Measurements from ENCODE around the gene FES. TPM values are rescaled to one million over a fixed set of nuclear protein-coding genes. Genes with fewer than 3 reads are reported as not detected.

The FES gene
- total and polyA plus RNA-seq, 2 of the 13 experiments (the other 11 are each of a cell fraction or from before 2014, with no cell fraction given) = 4.0 to 9.5 TPM

- WGBS (ENCODE audit: low lambda C conversion rate) = 63% methylated on average over 14 of the region's 18 CpGs
- H3K4me1 ChIP-seq (ENCODE audit: insufficient read depth, low read length) = peaks cover 20% of the 10 kb centered on the region
- peak overlapping the region; percentile 71 to 89 (median 74) for H3K4me3 ChIP-seq (replicated peaks in 1 of 3; ENCODE audit: insufficient read depth in 1 of 3, low read depth in 2 of 3, low read length in 3 of 3)
- intact Hi-C loops (cut with micrococcal nuclease; ENCODE audit: unreplicated experiment) (loop anchor here (1.0 kb wide), 1 partner anchor 187 kb away; the partner anchor contains the start of gene BLM), in situ Hi-C loops (cut with HindIII; ENCODE audit: extremely low pct_ligation_motif_present, low pct_unique_long_range_greater_than_20kb) (no loop called here)
- peak overlapping the region; percentile 83 for H3K4me2 ChIP-seq (ENCODE audit: low read depth, low read length)
- no peak overlapping the region for H2AFZ ChIP-seq (ENCODE audit: low read length)
- H3K36me3 ChIP-seq (replicated peaks in 1 of 2; ENCODE audit: control insufficient read depth in 1 of 2, insufficient read depth in 2 of 2, low read length in 2 of 2) = peaks cover 7 to 33% of the 10 kb centered on the region in 2 experiments
- ChIA-PET POLR2A (interaction anchor here (1.0 to 4.4 kb wide), 9 partner anchors 10 to 50 kb away, joined by 3 to 45 read pairs (median 9); partner anchors contain the start of genes FES, HDDC3, RCCD1 and UNC45A), CTCF (ENCODE audit: low intra/inter-chr PET ratio, low total read pairs) (interaction anchor here (0.9 kb wide), 1 partner anchor 29 kb away, joined by 3 read pairs; the partner anchor contains the start of gene HDDC3)
- DNase-seq (ENCODE audit: low spot score) (peak; percentile 64), ATAC-seq (peak; percentile 86), FAIRE-seq (peak; percentile 77)
- H3K27me3 ChIP-seq (ENCODE audit: control insufficient read depth in 1 of 2, insufficient read depth in 2 of 2, low read length in 2 of 2) = peaks cover 0 to 1% of the 10 kb centered on the region in 2 experiments; a peak in 1 of 5 replicates
- BruUV-seq (replicated peaks) = TSS peak; percentile 40
- no peaks in the 10 kb centered on the region for H3K79me2 ChIP-seq (ENCODE audit: insufficient read depth, low read length)
- no peaks in the 10 kb centered on the region for H3K9me3 ChIP-seq (ENCODE audit: low read length)
- no peaks in the 10 kb centered on the region for H4K20me1 ChIP-seq (ENCODE audit: insufficient read depth, low read length)
- H3K9ac ChIP-seq (ENCODE audit: insufficient read depth, low read depth, low read length) = peak overlapping the region; percentile 70
- peak overlapping the region; percentile 51 for H3K27ac ChIP-seq (ENCODE audit: extremely low read length, insufficient read depth, low read length)
- TF ChIP-seq NR2F6 (IDR thresholded peaks at IDR 0.05) (no peak), NR2F6 (CRISPR knock-in tag; IDR thresholded peaks at IDR 0.05) (0 out of 2 replicates have a peak, but pooled peaks have one; percentile 15), ZNF792 (CRISPR knock-in tag; IDR thresholded peaks at IDR 0.05) (0 out of 2 replicates have a peak, but pooled peaks have one; percentile 48), ZNF143 (CRISPR knock-in tag; IDR thresholded peaks at IDR 0.05) (no peak), AGO2 (optimal IDR thresholded peaks at IDR 0.05; ENCODE audit: low read depth, low read length) (no peak), PAF1 (CRISPR knock-in tag; IDR thresholded peaks at IDR 0.05) (no peak), ZNF160 (CRISPR knock-in tag; IDR thresholded peaks at IDR 0.05) (no peak), POGZ (CRISPR knock-in tag; IDR thresholded peaks at IDR 0.05) (no peak), ZNF280D (CRISPR knock-in tag; IDR thresholded peaks at IDR 0.05) (no peak), ZNF557 (CRISPR knock-in tag; IDR thresholded peaks at IDR 0.05) (no peak), GRHL1 (CRISPR knock-in tag; conservative IDR thresholded peaks at IDR 0.05) (no peak), HMGXB4 (CRISPR knock-in tag; IDR thresholded peaks at IDR 0.05; ENCODE audit: borderline replicate concordance in 1 of 2, low read depth in 1 of 2) (peak in 1 of 2 experiments; percentile 48; a peak in 3 of 4 replicates), FLYWCH1 (CRISPR knock-in tag; IDR thresholded peaks at IDR 0.05) (no peak), DMAP1 (CRISPR knock-in tag; IDR thresholded peaks at IDR 0.05) (peak; percentile 20; the same call in 1 of the 2 replicates), POLR2AphosphoS2 (IDR thresholded peaks at IDR 0.05; ENCODE audit: low read depth, low read length) (no peak), MTF2 (CRISPR knock-in tag; IDR thresholded peaks at IDR 0.05; ENCODE audit: borderline replicate concordance) (0 out of 2 replicates have a peak, but pooled peaks have one; percentile 70), ZNF510 (CRISPR knock-in tag; IDR thresholded peaks at IDR 0.05; ENCODE audit: low read depth) (no peak)
These were observed 19.6 kb downstream of the FES start for GRCh38 chr15:90903733-90904536.

Data from HepG2 (cell line).